Left kidney (tissue), 2 donors: Measurements from ENCODE around the gene CCSER1. TPM values are rescaled to one million over a fixed set of nuclear protein-coding genes. Genes with fewer than 3 reads are reported as not detected.
"Not testable (repeated sequence)": the region's sequence is repeated elsewhere in the genome, so short reads cannot be mapped to it uniquely, and the experiment has no call there.

Source experiments
- DNase-seq: peaks from one replicate; pipeline ENCODE4 v3.0.0-alpha.2; 2013
- polyA plus RNA-seq: library from polyadenylated mRNA; unstranded; fragments of 120-200 nt; gene quantifications from one replicate; pipeline ENCODE4 v1.2.1, GENCODE V29; 2013; ENCODE audit not compliant: insufficient read length

CCSER1 gene
- polyA plus RNA-seq, 1 donor: 22.4 TPM

GRCh38 chr4:91065117-91065516, 937.9 kb downstream of the CCSER1 start:
- DNase-seq: no peak

- DNase-seq: no peak
Observed at GRCh38 chr4:91070736-91071135, 943.5 kb downstream of the CCSER1 start.

- DNase-seq: no peak
Observed at GRCh38 chr4:91076147-91076546, 949.0 kb downstream of the CCSER1 start.

- DNase-seq: no peak
Observed at GRCh38 chr4:91085961-91086360, 958.8 kb downstream of the CCSER1 start.

GRCh38 chr4:91087743-91088142, 960.5 kb downstream of the CCSER1 start:
- no peak for DNase-seq

- DNase-seq: no peak
Observed at GRCh38 chr4:91089178-91089577, 962.0 kb downstream of the CCSER1 start.

GRCh38 chr4:91092398-91092980, 965.3 kb downstream of the CCSER1 start:
- no peak for DNase-seq

- DNase-seq: not testable (repeated sequence)
Observed at GRCh38 chr4:91094220-91094619, 967.0 kb downstream of the CCSER1 start.

GRCh38 chr4:91099666-91100065, 972.5 kb downstream of the CCSER1 start:
- DNase-seq: no peak

GRCh38 chr4:91108751-91109150, 981.6 kb downstream of the CCSER1 start:
- no peak for DNase-seq

- no peak for DNase-seq
Observed at GRCh38 chr4:91111556-91111955, 984.4 kb downstream of the CCSER1 start.

GRCh38 chr4:91113130-91113706, 986.0 kb downstream of the CCSER1 start:
- no peak for DNase-seq

GRCh38 chr4:91114386-91114785, 987.2 kb downstream of the CCSER1 start:
- DNase-seq: no peak

GRCh38 chr4:91116861-91117260, 989.7 kb downstream of the CCSER1 start:
- no peak for DNase-seq

GRCh38 chr4:91118597-91118996, 991.4 kb downstream of the CCSER1 start:
- no peak for DNase-seq

GRCh38 chr4:91123742-91124141, 996.5 kb downstream of the CCSER1 start:
- no peak for DNase-seq

GRCh38 chr4:91127192-91127591, 1000.0 kb downstream of the CCSER1 start:
- DNase-seq: no peak

- peak; percentile 8 for DNase-seq
Observed at GRCh38 chr4:91127831-91128230, 1000.6 kb downstream of the CCSER1 start.

- DNase-seq: no peak
Observed at GRCh38 chr4:91128519-91128918, 1001.3 kb downstream of the CCSER1 start.

- no peak for DNase-seq
Observed at GRCh38 chr4:91147067-91147466, 1019.9 kb downstream of the CCSER1 start.

GRCh38 chr4:91154041-91154440, 1026.8 kb downstream of the CCSER1 start:
- not testable (repeated sequence) for DNase-seq

- DNase-seq: not testable (repeated sequence)
Observed at GRCh38 chr4:91167864-91168653, 1040.9 kb downstream of the CCSER1 start.

- DNase-seq: no peak
Observed at GRCh38 chr4:91170768-91171167, 1043.6 kb downstream of the CCSER1 start.
